Activated B cell treated with CpG ODN at 0.5 μM for 24 hours (primary cell): ENCODE results near the gene NKX2-4. TPM values are rescaled to one million over a fixed set of nuclear protein-coding genes. Genes with fewer than 3 reads are reported as not detected.

Experiments
- ATAC-seq: fragments of 200-7000 bp; cut with Tn5 transposase; one replicate; pipeline ENCODE4 v1.10.0; 2021; ENCODE audit warnings: low read depth, mild to moderate bottlenecking, moderate library complexity
- CTCF ChIA-PET: fragments of 350-600 bp; sonication (Branson Sonifier 250); formaldehyde crosslinking; loops from one replicate; lab custom pipeline; 2021; ENCODE audit warnings: antibody characterized with exemption; lab: Charles Lee
- POLR2A ChIA-PET: fragments of 350-600 bp; sonication (Branson Sonifier 250); formaldehyde crosslinking; loops from one replicate; lab custom pipeline; 2021; ENCODE audit warnings: antibody characterized with exemption; lab: Charles Lee
- DNase-seq: peaks from one replicate; pipeline ENCODE4 v3.0.0; 2022
- H3K27ac Mint-ChIP-seq: one replicate; pipeline ENCODE4 v1.8.0; 2020; ENCODE audit warnings: mixed read lengths
- H3K27me3 Mint-ChIP-seq: one replicate; pipeline ENCODE4 v1.8.0; 2021; ENCODE audit warnings: mixed read lengths
- H3K36me3 Mint-ChIP-seq: one replicate; pipeline ENCODE4 v1.8.0; 2021; ENCODE audit warnings: low read depth, mixed read lengths
- H3K4me1 Mint-ChIP-seq: one replicate; pipeline ENCODE4 v1.8.0; 2021; ENCODE audit warnings: mixed read lengths
- H3K4me3 Mint-ChIP-seq: one replicate; pipeline ENCODE4 v1.8.0; 2020; ENCODE audit warnings: mild to moderate bottlenecking, mixed read lengths
- H3K9me3 Mint-ChIP-seq: one replicate; pipeline ENCODE4 v1.8.0; 2020; ENCODE audit warnings: mixed read lengths
- CTCF ChIP-seq: fragments of 200-600 bp; IDR thresholded peaks from one replicate; pipeline ENCODE4 v1.8.0; 2022; ENCODE audit warnings: antibody characterized with exemption, mild to moderate bottlenecking
- intact Hi-C: fragments of 100-400 bp; cut with micrococcal nuclease; formaldehyde crosslinking; loops from one replicate; pipeline ENCODE4 v1.15.1; 2024
- total RNA-seq: library from RNA; stranded (reverse); gene quantifications from 2 replicates; pipeline ENCODE4 v1.2.3, GENCODE V29; 2022

The NKX2-4 gene
- total RNA-seq, 1 donor from 2014 or later: not detected

GRCh38 chr20:21381619-21382018 lies 15.7 kb downstream of the NKX2-4 start:
- peaks cover 81% of the 10 kb centered on the region for H3K36me3 Mint-ChIP-seq
- H3K9me3 Mint-ChIP-seq: no peaks in the 10 kb centered on the region

GRCh38 chr20:21380711-21381110 lies 16.6 kb downstream of the NKX2-4 start:
- H3K4me1 Mint-ChIP-seq: no peaks in the 10 kb centered on the region
- H3K4me3 Mint-ChIP-seq: no peak overlapping the region
- ChIA-PET POLR2A (no interaction called here), CTCF (no interaction called here)
- H3K27me3 Mint-ChIP-seq: no peaks in the 10 kb centered on the region
- H3K9me3 Mint-ChIP-seq: no peaks in the 10 kb centered on the region
- H3K36me3 Mint-ChIP-seq: peaks cover 77% of the 10 kb centered on the region
- no peak overlapping the region for H3K27ac Mint-ChIP-seq
- DNase-seq: no peak
- no peak for ATAC-seq
- TF ChIP-seq CTCF: no peak
- intact Hi-C loops: no loop called here

More at GRCh38 chr20:21381619-21382018, 15.7 kb downstream of the NKX2-4 start:
- no peaks in the 10 kb centered on the region for H3K27me3 Mint-ChIP-seq
- H3K4me1 Mint-ChIP-seq: no peaks in the 10 kb centered on the region
- POLR2A ChIA-PET: no interaction called here
- intact Hi-C loops: no loop called here
- no peak overlapping the region for H3K4me3 Mint-ChIP-seq
- CTCF ChIA-PET: no interaction called here
- no peak overlapping the region for H3K27ac Mint-ChIP-seq
- DNase-seq (no peak), ATAC-seq (no peak)
- no peak for TF ChIP-seq CTCF

GRCh38 chr20:21378259-21378658 lies 19.1 kb downstream of the NKX2-4 start:
- Mint-ChIP-seq H3K9me3 (no peaks in the 10 kb centered on the region), H3K27ac (no peak overlapping the region), H3K36me3 (peaks cover 75% of the 10 kb centered on the region), H3K4me1 (peaks cover 2% of the 10 kb centered on the region), H3K4me3 (no peak overlapping the region), H3K27me3 (no peaks in the 10 kb centered on the region)
- TF ChIP-seq CTCF: no peak
- intact Hi-C loops: no loop called here
- DNase-seq: no peak
- POLR2A ChIA-PET: no interaction called here
- CTCF ChIA-PET: no interaction called here
- no peak for ATAC-seq

- peaks cover 2% of the 10 kb centered on the region for H3K4me1 Mint-ChIP-seq
- DNase-seq: no peak
- no peak for ATAC-seq
- intact Hi-C loops: no loop called here
- no peaks in the 10 kb centered on the region for H3K27me3 Mint-ChIP-seq
- TF ChIP-seq CTCF: no peak
- H3K36me3 Mint-ChIP-seq: peaks cover 75% of the 10 kb centered on the region
- H3K27ac Mint-ChIP-seq: no peak overlapping the region
- ChIA-PET POLR2A (no interaction called here), CTCF (no interaction called here)
- no peak overlapping the region for H3K4me3 Mint-ChIP-seq
- H3K9me3 Mint-ChIP-seq: no peaks in the 10 kb centered on the region
Measured at GRCh38 chr20:21377701-21378100, 19.6 kb downstream of the NKX2-4 start.

- no peak for TF ChIP-seq CTCF
- CTCF ChIA-PET: no interaction called here
- Mint-ChIP-seq H3K9me3 (no peaks in the 10 kb centered on the region), H3K36me3 (peaks cover 73% of the 10 kb centered on the region), H3K4me3 (no peak overlapping the region), H3K27me3 (no peaks in the 10 kb centered on the region), H3K27ac (no peak overlapping the region), H3K4me1 (peaks cover 2% of the 10 kb centered on the region)
- no peak for DNase-seq
- POLR2A ChIA-PET: no interaction called here
- no peak for ATAC-seq
- intact Hi-C loops: no loop called here
Measured at GRCh38 chr20:21376626-21377025, 20.7 kb downstream of the NKX2-4 start.
